WTC11 (cell line): Measurements from ENCODE around the gene EFEMP2. TPM values are rescaled to one million over a fixed set of nuclear protein-coding genes. Genes with fewer than 3 reads are reported as not detected.

Source experiments
- CREM ChIP-seq: sonication (generic); formaldehyde crosslinking; IDR thresholded peaks from 2 replicates; pipeline ENCODE4 v1.8.1; 2022; ENCODE audit warnings: mild to moderate bottlenecking, missing genetic modification reagents, moderate library complexity
- FOXJ3 ChIP-seq: sonication (generic); formaldehyde crosslinking; IDR thresholded peaks from 2 replicates; pipeline ENCODE4 v1.9.0; 2021; ENCODE audit warnings: missing genetic modification reagents, mild to moderate bottlenecking, borderline replicate concordance
- MXD4 ChIP-seq: fragments of 250-450 bp; sonication (Bioruptor Pico); IDR thresholded peaks from 2 replicates; pipeline ENCODE4 v1.8.0; 2021; ENCODE audit warnings: mild to moderate bottlenecking, moderate library complexity, borderline replicate concordance
- NFATC4 ChIP-seq: fragments of 250-450 bp; sonication (Bioruptor Pico); IDR thresholded peaks from 2 replicates; pipeline ENCODE4 v1.9.0; 2021; ENCODE audit warnings: mild to moderate bottlenecking
- NR3C1 ChIP-seq: sonication (generic); formaldehyde crosslinking; conservative IDR thresholded peaks from 2 replicates; pipeline ENCODE4 v1.8.1; 2023; ENCODE audit warnings: low read depth, mild to moderate bottlenecking, missing genetic modification reagents
- PRRX2 ChIP-seq: fragments of 250-450 bp; sonication (Bioruptor Pico); IDR thresholded peaks from 2 replicates; pipeline ENCODE4 v1.8.0; 2021; ENCODE audit warnings: mild to moderate bottlenecking
- SMAD3 ChIP-seq: sonication (generic); formaldehyde crosslinking; IDR thresholded peaks from 2 replicates; pipeline ENCODE4 v1.8.0; 2022; ENCODE audit warnings: missing genetic modification reagents, mild to moderate bottlenecking, borderline replicate concordance
- SOX15 ChIP-seq: fragments of 250-450 bp; sonication (Bioruptor Pico); IDR thresholded peaks from 2 replicates; pipeline ENCODE4 v1.9.0; 2021; ENCODE audit warnings: mild to moderate bottlenecking
- ZNF671 ChIP-seq: fragments of 250-450 bp; sonication (Bioruptor Pico); IDR thresholded peaks from 2 replicates; pipeline ENCODE4 v1.8.0; 2021; ENCODE audit warnings: mild to moderate bottlenecking
- total RNA-seq: library from RNA; stranded (reverse); gene quantifications from 3 replicates; pipeline ENCODE4 v1.2.3, GENCODE V29; 2021
- TF ChIP-seq, protein P1 (sequence below): fragments of 250-450 bp; sonication (Bioruptor Pico); IDR thresholded peaks from 2 replicates; pipeline ENCODE4 v1.9.0; 2021; ENCODE audit warnings: mild to moderate bottlenecking, borderline replicate concordance
- TF ChIP-seq, protein P2 (sequence below): sonication (generic); formaldehyde crosslinking; IDR thresholded peaks from 2 replicates; pipeline ENCODE4 v1.8.1; 2022; ENCODE audit warnings: low read depth, missing genetic modification reagents, borderline replicate concordance
- TF ChIP-seq, protein P3 (sequence below): sonication (generic); formaldehyde crosslinking; conservative IDR thresholded peaks from 2 replicates; pipeline ENCODE4 v1.8.1; 2023; ENCODE audit warnings: mild to moderate bottlenecking, low read depth, missing genetic modification reagents, moderate library complexity
- TF ChIP-seq, protein P4 (sequence below): fragments of 250-450 bp; sonication (Bioruptor Pico); IDR thresholded peaks from 2 replicates; pipeline ENCODE4 v1.8.0; 2021; ENCODE audit warnings: mild to moderate bottlenecking
- TF ChIP-seq, protein P5 (sequence below): sonication (generic); formaldehyde crosslinking; IDR thresholded peaks from 2 replicates; pipeline ENCODE4 v1.8.1; 2022; ENCODE audit warnings: low read depth, mild to moderate bottlenecking, moderate library complexity, missing genetic modification reagents, borderline replicate concordance
- TF ChIP-seq, protein P6 (sequence below): sonication (generic); formaldehyde crosslinking; IDR thresholded peaks from 2 replicates; pipeline ENCODE4 v1.8.0; 2022; ENCODE audit warnings: mild to moderate bottlenecking, missing genetic modification reagents
- TF ChIP-seq, protein P7 (sequence below): sonication (generic); formaldehyde crosslinking; IDR thresholded peaks from 2 replicates; pipeline ENCODE4 v1.8.1; 2023; ENCODE audit warnings: mild to moderate bottlenecking, moderate library complexity, missing genetic modification reagents
- TF ChIP-seq, protein P8 (sequence below): sonication (generic); formaldehyde crosslinking; IDR thresholded peaks from 2 replicates; pipeline ENCODE4 v1.8.1; 2022; ENCODE audit warnings: mild to moderate bottlenecking, moderate library complexity, missing genetic modification reagents
- TF ChIP-seq, protein P9 (sequence below): sonication (generic); formaldehyde crosslinking; IDR thresholded peaks from 2 replicates; pipeline ENCODE4 v1.8.0; 2023; ENCODE audit warnings: mild to moderate bottlenecking, missing genetic modification reagents

The EFEMP2 gene
- total RNA-seq, 1 experiment from 2014 or later, result 14.2 TPM

DNA sequence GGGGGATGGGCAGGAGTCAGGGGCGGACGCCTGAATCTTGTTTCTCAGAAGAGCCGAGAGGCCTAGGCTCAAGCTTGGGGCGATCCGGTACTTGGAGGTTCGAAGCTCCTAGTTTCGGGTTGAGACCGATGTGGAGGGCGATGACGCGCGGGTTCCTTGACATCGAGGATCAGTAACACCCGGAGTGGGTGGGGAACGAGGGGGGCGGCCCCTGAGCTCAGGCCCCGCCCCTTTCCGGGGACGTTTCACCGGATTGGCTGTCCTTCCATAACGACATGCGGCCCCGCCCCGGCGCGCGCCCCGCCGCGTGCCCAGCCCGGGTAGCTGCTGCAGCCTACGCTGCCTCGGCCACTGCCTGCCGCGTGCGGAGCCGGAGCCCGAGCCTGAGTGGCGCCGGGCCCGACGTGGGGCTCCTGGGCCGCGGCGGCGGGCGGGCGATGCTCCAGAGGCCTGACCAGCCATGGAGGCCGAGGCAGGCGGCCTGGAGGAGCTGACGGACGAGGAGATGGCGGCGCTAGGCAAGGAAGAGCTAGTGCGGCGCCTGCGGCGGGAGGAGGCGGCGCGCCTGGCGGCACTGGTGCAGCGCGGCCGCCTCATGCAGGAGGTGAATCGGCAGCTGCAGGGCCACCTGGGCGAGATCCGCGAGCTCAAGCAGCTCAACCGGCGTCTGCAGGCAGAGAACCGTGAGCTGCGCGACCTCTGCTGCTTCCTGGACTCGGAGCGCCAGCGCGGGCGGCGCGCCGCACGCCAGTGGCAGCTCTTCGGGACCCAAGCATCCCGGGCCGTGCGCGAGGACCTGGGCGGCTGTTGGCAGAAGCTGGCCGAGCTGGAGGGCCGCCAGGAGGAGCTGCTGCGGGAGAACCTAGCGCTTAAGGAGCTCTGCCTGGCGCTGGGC lies 18.0 kb upstream of the EFEMP2 start, which contains the start of gene CCDC85B (continued):
- TF ChIP-seq, protein P1, sequence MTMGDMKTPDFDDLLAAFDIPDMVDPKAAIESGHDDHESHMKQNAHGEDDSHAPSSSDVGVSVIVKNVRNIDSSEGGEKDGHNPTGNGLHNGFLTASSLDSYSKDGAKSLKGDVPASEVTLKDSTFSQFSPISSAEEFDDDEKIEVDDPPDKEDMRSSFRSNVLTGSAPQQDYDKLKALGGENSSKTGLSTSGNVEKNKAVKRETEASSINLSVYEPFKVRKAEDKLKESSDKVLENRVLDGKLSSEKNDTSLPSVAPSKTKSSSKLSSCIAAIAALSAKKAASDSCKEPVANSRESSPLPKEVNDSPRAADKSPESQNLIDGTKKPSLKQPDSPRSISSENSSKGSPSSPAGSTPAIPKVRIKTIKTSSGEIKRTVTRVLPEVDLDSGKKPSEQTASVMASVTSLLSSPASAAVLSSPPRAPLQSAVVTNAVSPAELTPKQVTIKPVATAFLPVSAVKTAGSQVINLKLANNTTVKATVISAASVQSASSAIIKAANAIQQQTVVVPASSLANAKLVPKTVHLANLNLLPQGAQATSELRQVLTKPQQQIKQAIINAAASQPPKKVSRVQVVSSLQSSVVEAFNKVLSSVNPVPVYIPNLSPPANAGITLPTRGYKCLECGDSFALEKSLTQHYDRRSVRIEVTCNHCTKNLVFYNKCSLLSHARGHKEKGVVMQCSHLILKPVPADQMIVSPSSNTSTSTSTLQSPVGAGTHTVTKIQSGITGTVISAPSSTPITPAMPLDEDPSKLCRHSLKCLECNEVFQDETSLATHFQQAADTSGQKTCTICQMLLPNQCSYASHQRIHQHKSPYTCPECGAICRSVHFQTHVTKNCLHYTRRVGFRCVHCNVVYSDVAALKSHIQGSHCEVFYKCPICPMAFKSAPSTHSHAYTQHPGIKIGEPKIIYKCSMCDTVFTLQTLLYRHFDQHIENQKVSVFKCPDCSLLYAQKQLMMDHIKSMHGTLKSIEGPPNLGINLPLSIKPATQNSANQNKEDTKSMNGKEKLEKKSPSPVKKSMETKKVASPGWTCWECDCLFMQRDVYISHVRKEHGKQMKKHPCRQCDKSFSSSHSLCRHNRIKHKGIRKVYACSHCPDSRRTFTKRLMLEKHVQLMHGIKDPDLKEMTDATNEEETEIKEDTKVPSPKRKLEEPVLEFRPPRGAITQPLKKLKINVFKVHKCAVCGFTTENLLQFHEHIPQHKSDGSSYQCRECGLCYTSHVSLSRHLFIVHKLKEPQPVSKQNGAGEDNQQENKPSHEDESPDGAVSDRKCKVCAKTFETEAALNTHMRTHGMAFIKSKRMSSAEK (CRISPR knock-in tag), result no peak
- TF ChIP-seq NFATC4 (CRISPR knock-in tag) (no peak), PRRX2 (no peak), SMAD3 (CRISPR knock-in tag) (peak; percentile 91; the same call in 1 of the 2 replicates), NR3C1 (0 out of 2 replicates have a peak, but pooled peaks have one; percentile 55), SOX15 (CRISPR knock-in tag) (no peak), FOXJ3 (CRISPR knock-in tag) (no peak), CREM (CRISPR knock-in tag) (peak; percentile 80; the same call in 1 of the 2 replicates), MXD4 (CRISPR knock-in tag) (no peak), ZNF671 (CRISPR knock-in tag) (no peak)
- TF ChIP-seq, protein P2, sequence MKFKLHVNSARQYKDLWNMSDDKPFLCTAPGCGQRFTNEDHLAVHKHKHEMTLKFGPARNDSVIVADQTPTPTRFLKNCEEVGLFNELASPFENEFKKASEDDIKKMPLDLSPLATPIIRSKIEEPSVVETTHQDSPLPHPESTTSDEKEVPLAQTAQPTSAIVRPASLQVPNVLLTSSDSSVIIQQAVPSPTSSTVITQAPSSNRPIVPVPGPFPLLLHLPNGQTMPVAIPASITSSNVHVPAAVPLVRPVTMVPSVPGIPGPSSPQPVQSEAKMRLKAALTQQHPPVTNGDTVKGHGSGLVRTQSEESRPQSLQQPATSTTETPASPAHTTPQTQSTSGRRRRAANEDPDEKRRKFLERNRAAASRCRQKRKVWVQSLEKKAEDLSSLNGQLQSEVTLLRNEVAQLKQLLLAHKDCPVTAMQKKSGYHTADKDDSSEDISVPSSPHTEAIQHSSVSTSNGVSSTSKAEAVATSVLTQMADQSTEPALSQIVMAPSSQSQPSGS, result no peak
- TF ChIP-seq, protein P3, sequence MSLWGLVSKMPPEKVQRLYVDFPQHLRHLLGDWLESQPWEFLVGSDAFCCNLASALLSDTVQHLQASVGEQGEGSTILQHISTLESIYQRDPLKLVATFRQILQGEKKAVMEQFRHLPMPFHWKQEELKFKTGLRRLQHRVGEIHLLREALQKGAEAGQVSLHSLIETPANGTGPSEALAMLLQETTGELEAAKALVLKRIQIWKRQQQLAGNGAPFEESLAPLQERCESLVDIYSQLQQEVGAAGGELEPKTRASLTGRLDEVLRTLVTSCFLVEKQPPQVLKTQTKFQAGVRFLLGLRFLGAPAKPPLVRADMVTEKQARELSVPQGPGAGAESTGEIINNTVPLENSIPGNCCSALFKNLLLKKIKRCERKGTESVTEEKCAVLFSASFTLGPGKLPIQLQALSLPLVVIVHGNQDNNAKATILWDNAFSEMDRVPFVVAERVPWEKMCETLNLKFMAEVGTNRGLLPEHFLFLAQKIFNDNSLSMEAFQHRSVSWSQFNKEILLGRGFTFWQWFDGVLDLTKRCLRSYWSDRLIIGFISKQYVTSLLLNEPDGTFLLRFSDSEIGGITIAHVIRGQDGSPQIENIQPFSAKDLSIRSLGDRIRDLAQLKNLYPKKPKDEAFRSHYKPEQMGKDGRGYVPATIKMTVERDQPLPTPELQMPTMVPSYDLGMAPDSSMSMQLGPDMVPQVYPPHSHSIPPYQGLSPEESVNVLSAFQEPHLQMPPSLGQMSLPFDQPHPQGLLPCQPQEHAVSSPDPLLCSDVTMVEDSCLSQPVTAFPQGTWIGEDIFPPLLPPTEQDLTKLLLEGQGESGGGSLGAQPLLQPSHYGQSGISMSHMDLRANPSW, result no peak
- TF ChIP-seq, protein P4, sequence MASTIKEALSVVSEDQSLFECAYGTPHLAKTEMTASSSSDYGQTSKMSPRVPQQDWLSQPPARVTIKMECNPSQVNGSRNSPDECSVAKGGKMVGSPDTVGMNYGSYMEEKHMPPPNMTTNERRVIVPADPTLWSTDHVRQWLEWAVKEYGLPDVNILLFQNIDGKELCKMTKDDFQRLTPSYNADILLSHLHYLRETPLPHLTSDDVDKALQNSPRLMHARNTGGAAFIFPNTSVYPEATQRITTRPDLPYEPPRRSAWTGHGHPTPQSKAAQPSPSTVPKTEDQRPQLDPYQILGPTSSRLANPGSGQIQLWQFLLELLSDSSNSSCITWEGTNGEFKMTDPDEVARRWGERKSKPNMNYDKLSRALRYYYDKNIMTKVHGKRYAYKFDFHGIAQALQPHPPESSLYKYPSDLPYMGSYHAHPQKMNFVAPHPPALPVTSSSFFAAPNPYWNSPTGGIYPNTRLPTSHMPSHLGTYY (CRISPR knock-in tag), result no peak
- TF ChIP-seq, protein P5, sequence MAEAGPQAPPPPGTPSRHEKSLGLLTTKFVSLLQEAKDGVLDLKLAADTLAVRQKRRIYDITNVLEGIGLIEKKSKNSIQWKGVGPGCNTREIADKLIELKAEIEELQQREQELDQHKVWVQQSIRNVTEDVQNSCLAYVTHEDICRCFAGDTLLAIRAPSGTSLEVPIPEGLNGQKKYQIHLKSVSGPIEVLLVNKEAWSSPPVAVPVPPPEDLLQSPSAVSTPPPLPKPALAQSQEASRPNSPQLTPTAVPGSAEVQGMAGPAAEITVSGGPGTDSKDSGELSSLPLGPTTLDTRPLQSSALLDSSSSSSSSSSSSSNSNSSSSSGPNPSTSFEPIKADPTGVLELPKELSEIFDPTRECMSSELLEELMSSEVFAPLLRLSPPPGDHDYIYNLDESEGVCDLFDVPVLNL (CRISPR knock-in tag), result no peak
- TF ChIP-seq, protein P6, sequence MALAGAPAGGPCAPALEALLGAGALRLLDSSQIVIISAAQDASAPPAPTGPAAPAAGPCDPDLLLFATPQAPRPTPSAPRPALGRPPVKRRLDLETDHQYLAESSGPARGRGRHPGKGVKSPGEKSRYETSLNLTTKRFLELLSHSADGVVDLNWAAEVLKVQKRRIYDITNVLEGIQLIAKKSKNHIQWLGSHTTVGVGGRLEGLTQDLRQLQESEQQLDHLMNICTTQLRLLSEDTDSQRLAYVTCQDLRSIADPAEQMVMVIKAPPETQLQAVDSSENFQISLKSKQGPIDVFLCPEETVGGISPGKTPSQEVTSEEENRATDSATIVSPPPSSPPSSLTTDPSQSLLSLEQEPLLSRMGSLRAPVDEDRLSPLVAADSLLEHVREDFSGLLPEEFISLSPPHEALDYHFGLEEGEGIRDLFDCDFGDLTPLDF (CRISPR knock-in tag), result no peak
- TF ChIP-seq, protein P7, sequence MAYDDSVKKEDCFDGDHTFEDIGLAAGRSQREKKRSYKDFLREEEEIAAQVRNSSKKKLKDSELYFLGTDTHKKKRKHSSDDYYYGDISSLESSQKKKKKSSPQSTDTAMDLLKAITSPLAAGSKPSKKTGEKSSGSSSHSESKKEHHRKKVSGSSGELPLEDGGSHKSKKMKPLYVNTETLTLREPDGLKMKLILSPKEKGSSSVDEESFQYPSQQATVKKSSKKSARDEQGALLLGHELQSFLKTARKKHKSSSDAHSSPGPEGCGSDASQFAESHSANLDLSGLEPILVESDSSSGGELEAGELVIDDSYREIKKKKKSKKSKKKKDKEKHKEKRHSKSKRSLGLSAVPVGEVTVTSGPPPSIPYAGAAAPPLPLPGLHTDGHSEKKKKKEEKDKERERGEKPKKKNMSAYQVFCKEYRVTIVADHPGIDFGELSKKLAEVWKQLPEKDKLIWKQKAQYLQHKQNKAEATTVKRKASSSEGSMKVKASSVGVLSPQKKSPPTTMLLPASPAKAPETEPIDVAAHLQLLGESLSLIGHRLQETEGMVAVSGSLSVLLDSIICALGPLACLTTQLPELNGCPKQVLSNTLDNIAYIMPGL, result peak; percentile 23; the same call in 1 of the 2 replicates
- TF ChIP-seq, protein P8, sequence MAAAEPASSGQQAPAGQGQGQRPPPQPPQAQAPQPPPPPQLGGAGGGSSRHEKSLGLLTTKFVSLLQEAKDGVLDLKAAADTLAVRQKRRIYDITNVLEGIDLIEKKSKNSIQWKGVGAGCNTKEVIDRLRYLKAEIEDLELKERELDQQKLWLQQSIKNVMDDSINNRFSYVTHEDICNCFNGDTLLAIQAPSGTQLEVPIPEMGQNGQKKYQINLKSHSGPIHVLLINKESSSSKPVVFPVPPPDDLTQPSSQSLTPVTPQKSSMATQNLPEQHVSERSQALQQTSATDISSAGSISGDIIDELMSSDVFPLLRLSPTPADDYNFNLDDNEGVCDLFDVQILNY (CRISPR knock-in tag), result peak; percentile 87
- TF ChIP-seq, protein P9, sequence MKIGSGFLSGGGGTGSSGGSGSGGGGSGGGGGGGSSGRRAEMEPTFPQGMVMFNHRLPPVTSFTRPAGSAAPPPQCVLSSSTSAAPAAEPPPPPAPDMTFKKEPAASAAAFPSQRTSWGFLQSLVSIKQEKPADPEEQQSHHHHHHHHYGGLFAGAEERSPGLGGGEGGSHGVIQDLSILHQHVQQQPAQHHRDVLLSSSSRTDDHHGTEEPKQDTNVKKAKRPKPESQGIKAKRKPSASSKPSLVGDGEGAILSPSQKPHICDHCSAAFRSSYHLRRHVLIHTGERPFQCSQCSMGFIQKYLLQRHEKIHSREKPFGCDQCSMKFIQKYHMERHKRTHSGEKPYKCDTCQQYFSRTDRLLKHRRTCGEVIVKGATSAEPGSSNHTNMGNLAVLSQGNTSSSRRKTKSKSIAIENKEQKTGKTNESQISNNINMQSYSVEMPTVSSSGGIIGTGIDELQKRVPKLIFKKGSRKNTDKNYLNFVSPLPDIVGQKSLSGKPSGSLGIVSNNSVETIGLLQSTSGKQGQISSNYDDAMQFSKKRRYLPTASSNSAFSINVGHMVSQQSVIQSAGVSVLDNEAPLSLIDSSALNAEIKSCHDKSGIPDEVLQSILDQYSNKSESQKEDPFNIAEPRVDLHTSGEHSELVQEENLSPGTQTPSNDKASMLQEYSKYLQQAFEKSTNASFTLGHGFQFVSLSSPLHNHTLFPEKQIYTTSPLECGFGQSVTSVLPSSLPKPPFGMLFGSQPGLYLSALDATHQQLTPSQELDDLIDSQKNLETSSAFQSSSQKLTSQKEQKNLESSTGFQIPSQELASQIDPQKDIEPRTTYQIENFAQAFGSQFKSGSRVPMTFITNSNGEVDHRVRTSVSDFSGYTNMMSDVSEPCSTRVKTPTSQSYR, result 0 out of 2 replicates have a peak, but pooled peaks have one; percentile 20
